HepG2 (cell line): ENCODE results near the gene PLCB4. TPM values are rescaled to one million over a fixed set of nuclear protein-coding genes. Genes with fewer than 3 reads are reported as not detected.

Experiments
- ATAC-seq: fragments of 200-7000 bp; cut with Tn5 transposase; 3 replicates; pipeline ENCODE4 v1.9.1; 2020; ENCODE audit warnings: mild to moderate bottlenecking, moderate library complexity
- BruUV-seq: library from RNA; stranded (reverse); fragments of 400-500 nt; replicated peaks from 2 replicates; lab custom pipeline; 2021; lab: Mats Ljungman, UMichigan
- CTCF ChIA-PET: fragments of 300-600 bp; formaldehyde crosslinking; extraction: SDS; loops from one replicate; lab custom pipeline; 2021; ENCODE audit warnings: low total read pairs, inconsistent platforms, low intra/inter-chr PET ratio; lab: Yijun Ruan, JAX
- POLR2A ChIA-PET: fragments of 350-600 bp; sonication (Branson Sonifier 250); formaldehyde crosslinking; loops from one replicate; lab custom pipeline; 2020; ENCODE audit warnings: antibody characterized with exemption, inconsistent platforms; lab: Yijun Ruan, JAX
- DNase-seq: peaks from one replicate; pipeline ENCODE4 v3.0.0-alpha.2; 2015; ENCODE audit warnings: low spot score
- FAIRE-seq: peaks from 3 replicates; lab custom pipeline; 2011; peaks lifted over from hg19 to GRCh38; lab: Jason Lieb, UNC
- H2AFZ ChIP-seq: one replicate; pipeline ENCODE4 v1.6.1; 2011; ENCODE audit warnings: low read length, inconsistent platforms
- H3K27ac ChIP-seq: fragments of 300-600 bp; 3 replicates; pipeline ENCODE4 v1.8.0; 2011; ENCODE audit warnings: mixed run types, mild to moderate bottlenecking, mixed read lengths, low read length, inconsistent platforms; ENCODE audit not compliant: insufficient read depth; ENCODE audit errors: extremely low read length
- H3K27me3 ChIP-seq, 2 experiments: fragments of 200-600 bp in 1 of 2; 2 replicates in 1 of 2; 3 replicates in 1 of 2; pipeline versions ENCODE4 v1.6.0 to v1.8.0; 2011; ENCODE audit warnings: low read length in 2 of 2, mild to moderate bottlenecking in 2 of 2, moderate library complexity in 2 of 2, inconsistent platforms in 1 of 2; ENCODE audit not compliant: insufficient read depth in 2 of 2, control insufficient read depth in 1 of 2
- H3K36me3 ChIP-seq, 2 experiments: fragments of 200-600 bp in 1 of 2; replicated peaks in 1 of 2; 2 replicates in 1 of 2; 3 replicates in 1 of 2; pipeline versions ENCODE4 v1.5.1 to v1.8.0; 2011; ENCODE audit warnings: low read length in 2 of 2, inconsistent platforms in 1 of 2; ENCODE audit not compliant: insufficient read depth in 2 of 2, control insufficient read depth in 1 of 2
- H3K4me1 ChIP-seq: 2 replicates; pipeline ENCODE4 v1.5.1; 2012; ENCODE audit warnings: low read length, inconsistent platforms; ENCODE audit not compliant: insufficient read depth
- H3K4me2 ChIP-seq: 2 replicates; pipeline ENCODE4 v1.6.0; 2011; ENCODE audit warnings: low read depth, low read length, inconsistent platforms
- H3K4me3 ChIP-seq, 3 experiments: fragments of 200-600 bp in 1 of 3; sonication (generic), shearing (Covaris generic) in 1 of 3; replicated peaks in 1 of 3; 2 replicates each; pipeline ENCODE4 v1.5.1; 2011 to 2016; ENCODE audit warnings: low read length in 3 of 3, inconsistent platforms in 2 of 3, low read depth in 2 of 3, mild to moderate bottlenecking in 2 of 3, control low read depth in 1 of 3, mixed read lengths in 1 of 3; ENCODE audit not compliant: insufficient read depth in 1 of 3
- H3K79me2 ChIP-seq: one replicate; pipeline ENCODE4 v1.6.1; 2011; ENCODE audit warnings: low read length, inconsistent platforms; ENCODE audit not compliant: insufficient read depth
- H3K9ac ChIP-seq: 2 replicates; pipeline ENCODE4 v1.6.0; 2011; ENCODE audit warnings: mild to moderate bottlenecking, low read depth, low read length, inconsistent platforms; ENCODE audit not compliant: insufficient read depth
- H3K9me3 ChIP-seq: 2 replicates; pipeline ENCODE4 v1.5.1; 2012; ENCODE audit warnings: mild to moderate bottlenecking, low read length
- H4K20me1 ChIP-seq: 2 replicates; pipeline ENCODE4 v1.6.0; 2011; ENCODE audit warnings: inconsistent platforms, mild to moderate bottlenecking, low read length, moderate library complexity; ENCODE audit not compliant: insufficient read depth
- DBP ChIP-seq: sonication (generic); formaldehyde crosslinking; IDR thresholded peaks from 2 replicates; pipeline ENCODE4 v1.4.0; 2020; ENCODE audit warnings: missing genetic modification reagents; ENCODE audit errors: not compliant biosample characterization
- KAT2B ChIP-seq: fragments of 150-350 bp; IDR thresholded peaks from 2 replicates; pipeline ENCODE4 v1.6.1; 2014; ENCODE audit warnings: low read depth, low read length, borderline replicate concordance
- PHF20 ChIP-seq: sonication (generic); formaldehyde crosslinking; IDR thresholded peaks from 2 replicates; pipeline ENCODE4 v1.5.0; 2020; ENCODE audit warnings: mild to moderate bottlenecking, missing genetic modification reagents
- RFX1 ChIP-seq: fragments of 450-650 bp; IDR thresholded peaks from 2 replicates; pipeline ENCODE4 v1.6.1; 2017
- RFX3 ChIP-seq: IDR thresholded peaks from 2 replicates; pipeline ENCODE4 v1.6.1; 2016; ENCODE audit warnings: missing biosample characterization, missing genetic modification reagents
- ZNF205 ChIP-seq: IDR thresholded peaks from 2 replicates; pipeline ENCODE4 v1.6.1; 2018; ENCODE audit warnings: missing biosample characterization, missing genetic modification reagents
- ZNF207 ChIP-seq: fragments of 450-650 bp; IDR thresholded peaks from 2 replicates; pipeline ENCODE4 v1.6.1; 2016; ENCODE audit warnings: antibody characterized with exemption, borderline replicate concordance
- ZNF646 ChIP-seq: sonication (generic); formaldehyde crosslinking; IDR thresholded peaks from 2 replicates; pipeline ENCODE4 v1.9.0; 2021; ENCODE audit warnings: mild to moderate bottlenecking, missing genetic modification reagents
- ZNF83 ChIP-seq: sonication (generic); formaldehyde crosslinking; IDR thresholded peaks from 2 replicates; pipeline ENCODE4 v1.4.0; 2020; ENCODE audit warnings: missing genetic modification reagents, mild to moderate bottlenecking, borderline replicate concordance
- ZNF850 ChIP-seq: sonication (generic); formaldehyde crosslinking; conservative IDR thresholded peaks from 2 replicates; pipeline ENCODE4 v1.9.0; 2021; ENCODE audit warnings: mild to moderate bottlenecking, missing genetic modification reagents
- ZNF891 ChIP-seq: sonication (generic); formaldehyde crosslinking; IDR thresholded peaks from 2 replicates; pipeline ENCODE4 v1.5.0; 2020; ENCODE audit warnings: mild to moderate bottlenecking, missing genetic modification reagents
- in situ Hi-C: cut with HindIII; loops from 2 replicates; pipeline ENCODE4 v1.10.0; 2017; ENCODE audit warnings: low pct_unique_long_range_greater_than_20kb; ENCODE audit not compliant: extremely low pct_ligation_motif_present
- intact Hi-C: fragments of 100-400 bp; cut with micrococcal nuclease; formaldehyde crosslinking; loops from one replicate; pipeline ENCODE4 v1.10.0; 2022; ENCODE audit not compliant: unreplicated experiment
- polyA plus RNA-seq, 8 experiments: library from polyadenylated mRNA; depleted of rRNA in 3 of 8; stranded (reverse) in 7 of 8; unstranded in 1 of 8; fragments of >200 nt; fragmentation: Illumina TruSeq in 4 of 8; extraction: Trizol in 4 of 8; gene quantifications; 2 replicates each; pipeline versions ENCODE4 v1.2.1 to v1.2.3, GENCODE V29; 2011 to 2016; ENCODE audit warnings: low read depth in 4 of 8, missing spikeins in 1 of 8, mixed read lengths in 1 of 8; ENCODE audit not compliant: insufficient read depth in 1 of 8
- total RNA-seq, 5 experiments: library from RNA; depleted of rRNA; stranded (reverse); fragments of >200 nt; fragmentation: Illumina TruSeq; extraction: Trizol; gene quantifications; 2 replicates each; pipeline ENCODE4 v1.2.3, GENCODE V29; 2016; ENCODE audit warnings: low read depth in 1 of 5
- TF ChIP-seq, protein P1 (sequence below): sonication (generic); formaldehyde crosslinking; IDR thresholded peaks from 2 replicates; pipeline ENCODE4 v1.5.0; 2020; ENCODE audit warnings: missing genetic modification reagents

PLCB4 gene
- total and polyA plus RNA-seq, 2 of the 13 experiments (the other 11 are each of a cell fraction or from before 2014, with no cell fraction given): 0.01 TPM; not detected in 1

DNA sequence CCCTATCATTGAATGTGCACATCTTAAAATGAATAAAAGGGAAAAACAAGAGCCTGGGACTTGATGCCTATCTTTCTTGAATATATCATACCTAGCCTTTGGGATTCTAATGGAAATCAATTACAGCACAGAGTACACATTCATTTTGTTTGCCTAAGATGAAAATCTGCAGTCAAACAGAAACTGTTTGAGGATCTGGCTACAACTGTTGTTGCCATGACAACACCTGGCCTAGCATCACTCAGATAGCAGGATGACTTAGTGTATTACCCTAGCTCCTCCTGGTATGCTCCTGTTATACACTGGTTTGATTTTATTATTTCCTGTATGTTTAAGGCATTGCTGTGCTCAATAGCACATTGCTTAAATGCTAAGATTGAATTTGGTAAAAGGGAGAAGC, 374.0 kb downstream of the PLCB4 start:
- ATAC-seq (peak; percentile 62; the same call in 2 of the 3 replicates), FAIRE-seq (no peak), DNase-seq (peak; percentile 39)
- POLR2A ChIA-PET: no interaction called here
- H3K9me3 ChIP-seq: peaks cover 10% of the 10 kb centered on the region
- no peak overlapping the region for H3K27ac ChIP-seq
- H3K27me3 ChIP-seq: no peaks in the 10 kb centered on the region
- BruUV-seq: no TSS peak
- H3K4me1 ChIP-seq: no peaks in the 10 kb centered on the region
- in situ Hi-C loops: no loop called here
- no peaks in the 10 kb centered on the region for H4K20me1 ChIP-seq
- H2AFZ ChIP-seq: no peak overlapping the region
- no peaks in the 10 kb centered on the region for H3K79me2 ChIP-seq
- no peaks in the 10 kb centered on the region for H3K36me3 ChIP-seq
- no peak overlapping the region for H3K9ac ChIP-seq
- CTCF ChIA-PET: no interaction called here
- H3K4me2 ChIP-seq: no peak overlapping the region
- H3K4me3 ChIP-seq: no peak overlapping the region
- TF ChIP-seq RFX1: peak; percentile 78
- TF ChIP-seq ZNF205 (CRISPR knock-in tag): no peak
- no peak for TF ChIP-seq ZNF891 (CRISPR knock-in tag)
- no peak for TF ChIP-seq ZNF850 (CRISPR knock-in tag)
- TF ChIP-seq PHF20 (CRISPR knock-in tag): no peak
- TF ChIP-seq RFX3: peak; percentile 61
- 0 out of 2 replicates have a peak, but pooled peaks have one; percentile 12 for TF ChIP-seq KAT2B
- no peak for TF ChIP-seq ZNF646
- no peak for TF ChIP-seq ZNF207
- no peak for TF ChIP-seq DBP (CRISPR knock-in tag)
- TF ChIP-seq, protein P1, sequence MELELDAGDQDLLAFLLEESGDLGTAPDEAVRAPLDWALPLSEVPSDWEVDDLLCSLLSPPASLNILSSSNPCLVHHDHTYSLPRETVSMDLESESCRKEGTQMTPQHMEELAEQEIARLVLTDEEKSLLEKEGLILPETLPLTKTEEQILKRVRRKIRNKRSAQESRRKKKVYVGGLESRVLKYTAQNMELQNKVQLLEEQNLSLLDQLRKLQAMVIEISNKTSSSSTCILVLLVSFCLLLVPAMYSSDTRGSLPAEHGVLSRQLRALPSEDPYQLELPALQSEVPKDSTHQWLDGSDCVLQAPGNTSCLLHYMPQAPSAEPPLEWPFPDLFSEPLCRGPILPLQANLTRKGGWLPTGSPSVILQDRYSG (CRISPR knock-in tag): no peak
- no peak for TF ChIP-seq ZNF83 (CRISPR knock-in tag)
- TF ChIP-seq, all 625 proteins: peak for 3
- intact Hi-C loops: no loop called here
